ENCODE results near the gene LRMDA. TPM values are rescaled to one million over a fixed set of nuclear protein-coding genes. Genes with fewer than 3 reads are reported as not detected.

The LRMDA gene
- total and polyA plus RNA-seq, 2 of the 4 experiments (the other 2 are of a cell fraction): 0.07 TPM; not detected in 1

DNA sequence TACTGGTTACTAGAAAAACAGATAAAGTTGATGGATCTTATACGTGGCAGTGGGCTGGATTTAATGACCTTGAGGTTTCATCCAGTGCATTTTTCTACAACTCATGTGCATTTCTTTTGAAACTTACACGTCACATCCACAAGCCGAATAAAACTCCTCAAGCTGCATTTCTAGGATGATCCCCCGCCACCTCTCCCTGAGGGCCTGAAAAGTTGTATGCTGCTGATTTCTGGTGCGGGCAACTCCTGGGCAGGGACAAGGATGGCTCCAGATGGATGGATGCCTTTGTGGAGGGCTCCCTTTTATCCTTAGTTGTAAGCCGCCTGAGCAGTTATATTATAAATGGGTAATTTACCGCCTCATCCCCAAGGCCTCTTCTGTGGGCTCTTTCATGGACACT is 1091.1 kb downstream of the LRMDA start:
- Histone ChIP-seq H3K56ac (ENCODE audit: extremely low read depth, insufficient read depth, low read length) (no peak overlapping the region), H3K36me3 (ENCODE audit: control insufficient read depth, insufficient read depth, low read length) (no peaks in the 10 kb centered on the region), H3K23ac (ENCODE audit: low read depth, low read length) (no peak overlapping the region), H3K27me3 (ENCODE audit: control insufficient read depth, insufficient read depth, low read length) (no peaks in the 10 kb centered on the region), H3K9me3 (ENCODE audit: control insufficient read depth, insufficient read depth, low read length) (peaks cover 2% of the 10 kb centered on the region; the same call in 1 of the 2 replicates), H2BK15ac (ENCODE audit: low read depth, low read length) (no peak overlapping the region), H3K27ac (ENCODE audit: insufficient read depth, low read length) (no peak overlapping the region), H3K4me3 (ENCODE audit: insufficient read depth, low read depth, low read length) (no peak overlapping the region), H2BK120ac (ENCODE audit: low read depth, low read length) (no peak overlapping the region), H3K4me1 (ENCODE audit: control insufficient read depth, insufficient read depth, low read length) (no peaks in the 10 kb centered on the region), H3K14ac (replicated peaks; ENCODE audit: low read depth, low read length) (no peak overlapping the region), H2AFZ (replicated peaks; ENCODE audit: low read length, poor library complexity) (no peak overlapping the region), H4K91ac (ENCODE audit: insufficient read depth, low read depth, low read length) (no peak overlapping the region), H4K20me1 (ENCODE audit: insufficient read depth, low read length) (no peaks in the 10 kb centered on the region), H4K8ac (ENCODE audit: low read depth in 2 of 2, low read length in 2 of 2) (no peak overlapping the region), H2BK20ac (ENCODE audit: low read depth, low read length) (no peak overlapping the region), H3K4ac (ENCODE audit: low read depth, low read length) (no peak overlapping the region), H3K4me2 (ENCODE audit: low read depth, low read length) (no peak overlapping the region), H3K9ac (ENCODE audit: low read depth, low read length) (no peak overlapping the region), H2BK5ac (ENCODE audit: low read depth, low read length, poor library complexity, severe bottlenecking) (no peak overlapping the region), H3K9me1 (ENCODE audit: insufficient read depth, low read length) (no peaks in the 10 kb centered on the region), H3K79me1 (ENCODE audit: low read depth in 1 of 2, low read length in 2 of 2) (no peaks in the 10 kb centered on the region), H2AK5ac (ENCODE audit: low read depth, low read length) (no peak overlapping the region), H4K5ac (ENCODE audit: low read depth, low read length) (no peak overlapping the region), H2AK9ac (replicated peaks; ENCODE audit: low read depth, low read length, poor library complexity) (no peak overlapping the region), H3K18ac (ENCODE audit: low read depth, low read length) (no peak overlapping the region)
- DNase-seq (no peak), ATAC-seq (ENCODE audit: low read depth) (no peak)
- in situ Hi-C loops (cut with MboI; ENCODE audit: low sequenced_read_pairs) (no loop called here), dilution Hi-C loops (cut with HindIII; ENCODE audit: low sequenced_read_pairs, unreplicated experiment) (no loop called here), intact Hi-C loops (cut with micrococcal nuclease) (no loop called here)
- no TSS peak for BruUV-seq (replicated peaks)
- TF ChIP-seq, protein P1, sequence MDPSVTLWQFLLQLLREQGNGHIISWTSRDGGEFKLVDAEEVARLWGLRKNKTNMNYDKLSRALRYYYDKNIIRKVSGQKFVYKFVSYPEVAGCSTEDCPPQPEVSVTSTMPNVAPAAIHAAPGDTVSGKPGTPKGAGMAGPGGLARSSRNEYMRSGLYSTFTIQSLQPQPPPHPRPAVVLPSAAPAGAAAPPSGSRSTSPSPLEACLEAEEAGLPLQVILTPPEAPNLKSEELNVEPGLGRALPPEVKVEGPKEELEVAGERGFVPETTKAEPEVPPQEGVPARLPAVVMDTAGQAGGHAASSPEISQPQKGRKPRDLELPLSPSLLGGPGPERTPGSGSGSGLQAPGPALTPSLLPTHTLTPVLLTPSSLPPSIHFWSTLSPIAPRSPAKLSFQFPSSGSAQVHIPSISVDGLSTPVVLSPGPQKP (IDR thresholded peaks at IDR 0.05; ENCODE audit: borderline replicate concordance, low read depth, low read length): no peak
- TF ChIP-seq SMC3 (IDR thresholded peaks at IDR 0.05; ENCODE audit: low read depth, low read length) (no peak), NFE2L2 (IDR thresholded peaks at IDR 0.05; ENCODE audit: low read depth, low read length) (no peak), RCOR1 (IDR thresholded peaks at IDR 0.05; ENCODE audit: insufficient replicate concordance, low read length) (no peak), CEBPB (IDR thresholded peaks at IDR 0.05; ENCODE audit: low read depth, low read length) (no peak), RAD21 (IDR thresholded peaks at IDR 0.05; ENCODE audit: low read length) (no peak), MXI1 (IDR thresholded peaks at IDR 0.05; ENCODE audit: borderline replicate concordance, low read depth, low read length) (no peak), BHLHE40 (IDR thresholded peaks at IDR 0.05; ENCODE audit: low read depth, low read length) (no peak)
- TF ChIP-seq, protein P2, sequence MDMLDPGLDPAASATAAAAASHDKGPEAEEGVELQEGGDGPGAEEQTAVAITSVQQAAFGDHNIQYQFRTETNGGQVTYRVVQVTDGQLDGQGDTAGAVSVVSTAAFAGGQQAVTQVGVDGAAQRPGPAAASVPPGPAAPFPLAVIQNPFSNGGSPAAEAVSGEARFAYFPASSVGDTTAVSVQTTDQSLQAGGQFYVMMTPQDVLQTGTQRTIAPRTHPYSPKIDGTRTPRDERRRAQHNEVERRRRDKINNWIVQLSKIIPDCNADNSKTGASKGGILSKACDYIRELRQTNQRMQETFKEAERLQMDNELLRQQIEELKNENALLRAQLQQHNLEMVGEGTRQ (IDR thresholded peaks at IDR 0.05; ENCODE audit: low read depth, low read length): no peak
- 80% methylated on average over 1 of the region's 7 CpGs; no CpG with 5 or more reads in 1 of the 2 experiments for WGBS, 2 experiments (ENCODE audit: extremely low coverage in 2 of 2, insufficient read length in 1 of 2)
- CTCF ChIA-PET: interaction anchor here (0.6 kb wide), 1 partner anchor 178 kb away, joined by 4 read pairs; no protein-coding TSS in a partner anchor
- POLR2A ChIA-PET (ENCODE audit: unreplicated experiment): no interaction called here

All from IMR-90 (cell line).